ENCODE data around the gene NR2C1. TPM values are rescaled to one million over a fixed set of nuclear protein-coding genes. Genes with fewer than 3 reads are reported as not detected.
A peak's percentile ranks its signal among the peaks of the same experiment; 100 is the strongest.

NR2C1 gene
- polyA plus RNA-seq, 3 donors: 2.2 to 24.7 (median 6.0) TPM

- Histone ChIP-seq H3K27me3 (ENCODE audit: control insufficient read depth in 2 of 2, insufficient read depth in 2 of 2, low read length in 2 of 2) (no peaks in the 10 kb centered on the region), H3K9ac (ENCODE audit: insufficient read depth, low read length, poor library complexity, severe bottlenecking) (no peak overlapping the region), H3K9me3 (replicated peaks in 1 of 2; ENCODE audit: control insufficient read depth in 1 of 2, insufficient read depth in 1 of 2, low read length in 2 of 2) (no peaks in the 10 kb centered on the region), H3K4me2 (replicated peaks; ENCODE audit: extremely low read depth, low read length, poor library complexity, severe bottlenecking) (no peak overlapping the region), H3K4me3 (replicated peaks in 1 of 3; ENCODE audit: low read depth in 2 of 3, low read length in 3 of 3) (no peak overlapping the region), H4K20me1 (ENCODE audit: insufficient read depth, low read length) (no peaks in the 10 kb centered on the region), H3K79me2 (ENCODE audit: insufficient read depth, low read length) (no peaks in the 10 kb centered on the region), H3K36me3 (replicated peaks in 1 of 2; ENCODE audit: control insufficient read depth in 1 of 2, insufficient read depth in 2 of 2, low read length in 2 of 2) (peaks cover 30 to 55% of the 10 kb centered on the region in 2 donors), H3K27ac (ENCODE audit: low read depth in 1 of 2, low read length in 2 of 2) (no peak overlapping the region), H2AFZ (ENCODE audit: insufficient read depth, low read depth, low read length, poor library complexity, severe bottlenecking) (no peak overlapping the region), H3K4me1 (ENCODE audit: control insufficient read depth in 1 of 2, insufficient read depth in 2 of 2, low read length in 2 of 2) (peaks cover 35 to 41% of the 10 kb centered on the region in 2 donors)
- 98% methylated on average over 7 of the region's 11 CpGs for WGBS (ENCODE audit: insufficient coverage)
- Mint-ChIP-seq H3K27me3 (ENCODE audit: low read depth in 3 of 3) (peaks cover 0 to 2% (median 0%) of the 10 kb centered on the region in 3 donors), H3K36me3 (peaks cover 59 to 72% of the 10 kb centered on the region in 2 donors), H3K4me1 (peaks cover 50% of the 10 kb centered on the region), H3K27ac (peak overlapping the region in 1 of 7 donors; percentile 72), H3K9me3 (peaks cover 0 to 1% (median 0%) of the 10 kb centered on the region in 7 donors), H3K4me3 (no peak overlapping the region)
- TF ChIP-seq, protein P1, sequence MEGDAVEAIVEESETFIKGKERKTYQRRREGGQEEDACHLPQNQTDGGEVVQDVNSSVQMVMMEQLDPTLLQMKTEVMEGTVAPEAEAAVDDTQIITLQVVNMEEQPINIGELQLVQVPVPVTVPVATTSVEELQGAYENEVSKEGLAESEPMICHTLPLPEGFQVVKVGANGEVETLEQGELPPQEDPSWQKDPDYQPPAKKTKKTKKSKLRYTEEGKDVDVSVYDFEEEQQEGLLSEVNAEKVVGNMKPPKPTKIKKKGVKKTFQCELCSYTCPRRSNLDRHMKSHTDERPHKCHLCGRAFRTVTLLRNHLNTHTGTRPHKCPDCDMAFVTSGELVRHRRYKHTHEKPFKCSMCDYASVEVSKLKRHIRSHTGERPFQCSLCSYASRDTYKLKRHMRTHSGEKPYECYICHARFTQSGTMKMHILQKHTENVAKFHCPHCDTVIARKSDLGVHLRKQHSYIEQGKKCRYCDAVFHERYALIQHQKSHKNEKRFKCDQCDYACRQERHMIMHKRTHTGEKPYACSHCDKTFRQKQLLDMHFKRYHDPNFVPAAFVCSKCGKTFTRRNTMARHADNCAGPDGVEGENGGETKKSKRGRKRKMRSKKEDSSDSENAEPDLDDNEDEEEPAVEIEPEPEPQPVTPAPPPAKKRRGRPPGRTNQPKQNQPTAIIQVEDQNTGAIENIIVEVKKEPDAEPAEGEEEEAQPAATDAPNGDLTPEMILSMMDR (IDR thresholded peaks at IDR 0.05): no peak
- intact Hi-C loops (cut with micrococcal nuclease): no loop called here
- DNase-seq: no peak
These were observed 27.1 kb upstream of the NR2C1 start for GRCh38 chr12:95100264-95101190.

GRCh38 chr12:95099270-95099790, 25.9 kb upstream of the NR2C1 start:
- Histone ChIP-seq H3K4me1 (ENCODE audit: control insufficient read depth in 1 of 2, insufficient read depth in 2 of 2, low read length in 2 of 2) (peaks cover 37 to 40% of the 10 kb centered on the region in 2 donors), H3K9ac (ENCODE audit: insufficient read depth, low read length, poor library complexity, severe bottlenecking) (no peak overlapping the region), H3K27ac (ENCODE audit: low read depth in 1 of 2, low read length in 2 of 2) (no peak overlapping the region), H3K4me2 (replicated peaks; ENCODE audit: extremely low read depth, low read length, poor library complexity, severe bottlenecking) (no peak overlapping the region), H3K79me2 (ENCODE audit: insufficient read depth, low read length) (no peaks in the 10 kb centered on the region), H3K9me3 (replicated peaks in 1 of 2; ENCODE audit: control insufficient read depth in 1 of 2, insufficient read depth in 1 of 2, low read length in 2 of 2) (no peaks in the 10 kb centered on the region), H3K27me3 (ENCODE audit: control insufficient read depth in 2 of 2, insufficient read depth in 2 of 2, low read length in 2 of 2) (no peaks in the 10 kb centered on the region), H4K20me1 (ENCODE audit: insufficient read depth, low read length) (no peaks in the 10 kb centered on the region), H3K36me3 (replicated peaks in 1 of 2; ENCODE audit: control insufficient read depth in 1 of 2, insufficient read depth in 2 of 2, low read length in 2 of 2) (peaks cover 30 to 49% of the 10 kb centered on the region in 2 donors), H3K4me3 (replicated peaks in 1 of 3; ENCODE audit: low read depth in 2 of 3, low read length in 3 of 3) (no peak overlapping the region), H2AFZ (ENCODE audit: insufficient read depth, low read depth, low read length, poor library complexity, severe bottlenecking) (no peak overlapping the region)
- Mint-ChIP-seq H3K9me3 (peaks cover 0 to 1% (median 0%) of the 10 kb centered on the region in 7 donors), H3K4me3 (no peak overlapping the region), H3K27ac (no peak overlapping the region), H3K36me3 (peaks cover 54 to 65% of the 10 kb centered on the region in 2 donors), H3K4me1 (peaks cover 44% of the 10 kb centered on the region), H3K27me3 (ENCODE audit: low read depth in 3 of 3) (peaks cover 0 to 2% (median 0%) of the 10 kb centered on the region in 3 donors)
- 100% methylated on average over 1 of the region's 4 CpGs for WGBS (ENCODE audit: insufficient coverage)
- intact Hi-C loops (cut with micrococcal nuclease): no loop called here
- no peak for DNase-seq
- TF ChIP-seq, protein P1 (IDR thresholded peaks at IDR 0.05): no peak

Data from CD14-positive monocyte (primary cell).